Activated CD8-positive, alpha-beta memory T cell treated with anti-CD3 and anti-CD28 coated beads for 36 hours (primary cell): Measurements from ENCODE around the gene TNFRSF14. TPM values are rescaled to one million over a fixed set of nuclear protein-coding genes. Genes with fewer than 3 reads are reported as not detected.

Source experiments
- CTCF ChIA-PET: fragments of 350-600 bp; sonication (Branson Sonifier 250); formaldehyde crosslinking; loops from one replicate; lab custom pipeline; 2021; ENCODE audit warnings: antibody characterized with exemption; lab: Charles Lee
- POLR2A ChIA-PET: fragments of 350-600 bp; sonication (Branson Sonifier 250); formaldehyde crosslinking; loops from one replicate; lab custom pipeline; 2021; ENCODE audit warnings: antibody characterized with exemption; lab: Charles Lee
- total RNA-seq, 2 experiments: library from RNA; stranded (reverse); gene quantifications; one replicate each; pipeline ENCODE4 v1.2.3, GENCODE V29; 2021

Gene TNFRSF14
- total RNA-seq, 2 experiments from 2014 or later = 141 to 153 TPM

DNA sequence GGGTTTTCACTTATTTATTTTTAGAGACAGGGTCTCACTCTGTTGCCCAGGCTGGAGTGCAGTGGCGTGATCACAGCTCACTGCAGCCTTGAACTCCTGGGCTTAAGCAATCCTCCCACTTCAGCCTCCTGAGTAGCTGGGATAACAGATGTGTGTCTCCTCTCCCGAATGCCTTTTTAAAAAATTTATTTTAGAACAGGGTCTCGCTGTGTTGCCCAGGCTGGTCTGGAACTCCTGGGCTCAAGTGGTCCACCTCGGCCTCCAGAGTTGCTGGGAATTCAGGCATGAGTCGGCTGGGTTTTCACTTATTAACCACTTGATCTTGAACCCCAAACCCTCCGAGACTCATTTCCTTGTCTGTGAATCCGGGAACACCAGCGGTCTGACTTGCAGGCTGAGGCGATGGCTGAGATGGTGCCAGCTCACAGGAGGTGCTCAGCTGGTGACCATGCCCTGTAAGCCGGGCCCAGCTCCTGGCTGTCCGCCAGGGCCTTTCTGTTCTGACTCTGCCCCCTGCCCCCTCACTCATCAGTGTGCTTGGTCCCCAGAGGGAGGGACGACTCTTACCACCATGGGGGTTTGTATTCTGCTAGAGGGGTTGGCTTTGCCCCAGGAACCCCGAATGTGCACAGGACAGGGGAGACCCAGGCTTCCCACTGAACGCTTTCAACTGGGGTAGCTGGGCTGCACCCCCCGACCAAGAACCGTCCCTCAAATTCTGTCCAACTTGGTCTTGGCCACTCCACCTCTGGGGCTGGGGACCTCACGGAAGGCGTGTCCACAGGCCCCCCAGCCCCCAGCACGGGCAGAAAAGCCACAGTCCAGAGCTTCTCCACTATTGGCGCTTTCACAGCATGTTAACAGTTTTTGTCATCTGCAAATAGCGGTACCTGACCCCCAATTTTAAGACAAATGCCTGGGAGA, 54.1 kb downstream of the TNFRSF14 start:
- ChIA-PET POLR2A (no interaction called here), CTCF (no interaction called here)

DNA sequence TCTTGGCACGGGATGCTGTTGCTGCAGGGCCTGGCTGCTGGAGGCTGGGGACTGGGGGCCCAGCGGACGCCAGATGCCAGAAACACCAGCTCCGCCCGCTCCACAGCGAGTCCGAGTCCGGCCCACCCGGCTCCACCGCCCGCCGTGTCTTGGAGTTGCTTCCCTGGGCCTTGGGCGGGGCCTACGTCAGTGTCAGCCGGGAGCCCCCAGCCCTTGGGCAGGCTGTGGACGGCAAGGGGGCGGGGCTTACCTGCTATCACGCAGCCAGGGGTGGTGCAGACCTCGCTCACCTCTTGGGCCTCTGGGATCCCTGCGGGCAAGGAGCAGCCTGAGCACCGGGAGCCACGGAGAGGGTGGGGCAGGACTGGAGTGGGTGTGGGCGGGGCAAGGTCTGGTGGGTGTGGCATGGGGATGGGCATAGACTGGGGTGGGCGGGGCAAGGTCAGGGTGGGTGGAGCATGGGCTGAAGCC, 54.9 kb downstream of the TNFRSF14 start:
- POLR2A ChIA-PET = no interaction called here
- CTCF ChIA-PET = no interaction called here

DNA sequence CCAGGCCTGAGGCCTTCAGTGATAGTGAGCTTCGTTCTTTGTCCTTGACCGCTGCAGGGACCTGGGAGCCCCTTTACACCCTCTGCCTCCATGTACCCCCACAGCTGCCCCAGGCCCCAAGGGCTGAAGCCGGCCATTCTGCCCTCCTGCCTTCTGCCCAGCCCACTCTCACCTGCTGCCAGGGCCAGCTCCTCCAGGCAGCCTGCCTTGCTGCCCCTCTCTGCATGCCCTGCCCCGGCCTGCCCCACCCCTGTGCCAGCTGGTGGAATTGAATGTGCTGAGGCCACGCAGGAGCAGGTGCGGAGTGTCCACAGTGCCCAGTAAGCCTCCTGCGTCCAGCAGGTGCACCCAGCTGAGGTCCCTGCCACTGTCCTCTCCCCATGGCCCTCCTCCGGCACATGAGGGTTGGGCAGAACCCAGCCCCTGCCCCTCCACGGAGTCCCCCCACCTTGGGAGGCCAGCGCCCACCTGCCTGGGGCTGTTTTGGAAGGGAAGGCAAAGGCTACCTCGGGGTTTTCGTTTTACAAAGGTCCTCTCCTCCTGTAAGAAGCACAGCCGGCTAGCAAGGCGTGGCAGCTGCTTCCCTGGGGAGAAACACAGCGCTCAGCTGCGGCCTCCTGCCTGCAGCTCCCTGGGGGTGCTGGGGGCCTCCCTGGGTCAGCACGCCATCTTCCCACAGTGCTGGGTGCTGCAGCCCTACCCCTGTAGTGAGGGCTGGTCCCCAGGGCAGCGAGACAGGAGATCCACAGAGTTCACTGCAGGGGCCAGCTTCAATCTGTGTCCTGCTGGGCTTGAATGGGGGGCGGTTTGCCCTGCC, 55.7 kb downstream of the TNFRSF14 start:
- CTCF ChIA-PET = no interaction called here
- POLR2A ChIA-PET = no interaction called here

- ChIA-PET CTCF (no interaction called here), POLR2A (no interaction called here)
These were observed 56.6 kb downstream of the TNFRSF14 start for GRCh38 chr1:2612591-2613365.

Other genes starting within 250 kb of the TNFRSF14 start
- gene MORN1, start 164.8 kb upstream of the TNFRSF14 start, total RNA-seq = 1 to 10 TPM; 8.7 to 9.9 TPM
- 100 to 1,000 TPM; 188 to 209 TPM for gene RER1, start 164.5 kb upstream of the TNFRSF14 start, total RNA-seq
- 10 to 100 TPM; 22.6 to 24.2 TPM for gene PEX10, start 143.8 kb upstream of the TNFRSF14 start, total RNA-seq
- gene PLCH2, start 80.1 kb upstream of the TNFRSF14 start, total RNA-seq = under 1 TPM; 0.80 to 0.84 TPM
- 10 to 100 TPM; 39.1 to 41.3 TPM for gene PANK4, start 29.8 kb upstream of the TNFRSF14 start, total RNA-seq
- gene HES5, start 26.1 kb upstream of the TNFRSF14 start, total RNA-seq = under 1 TPM; 0.21 to 0.23 TPM
- 10 to 100 TPM; 40.0 to 41.9 TPM for gene PRXL2B, start 30.4 kb downstream of the TNFRSF14 start, total RNA-seq
- under 1 TPM in 1 of 2 experiments, not detected in 1; 0.42 TPM for gene MMEL1, start 76.6 kb downstream of the TNFRSF14 start, total RNA-seq
- gene TTC34, start 245.3 kb downstream of the TNFRSF14 start, total RNA-seq = 1 to 10 TPM; 1.0 to 1.1 TPM